OCI-LY3 (cell line): ENCODE measurements around the gene CEBPG.

Experiments used
- CTCF ChIP-seq: fragments of 200-600, 300-600 bp; sonication (generic); IDR thresholded peaks from 2 replicates; pipeline ENCODE4 v1.5.1; 2014; ENCODE audit warnings: antibody characterized with exemption, low read length, low read depth
- EZH2phosphoT487 ChIP-seq: fragments of 200-600 bp; shearing (Covaris generic); IDR thresholded peaks from 2 replicates; pipeline ENCODE4 v1.6.1; 2018; ENCODE audit warnings: antibody characterized with exemption, mixed run types, low read depth

GRCh38 chr19:33406521-33407139, 33.1 kb downstream of the CEBPG start:
- TF ChIP-seq CTCF (peak; percentile 92), EZH2phosphoT487 (no peak)
